HEK293 (cell line): ENCODE data around the gene HLA-DQB1.

ENCODE experiments used
- CTCF ChIA-PET: fragments of 350-600 bp; formaldehyde crosslinking; extraction: SDS; loops from one replicate; lab custom pipeline; 2021; ENCODE audit warnings: antibody characterized with exemption; lab: Yijun Ruan, JAX
- POLR2A ChIA-PET: fragments of 300-600 bp; formaldehyde crosslinking; extraction: SDS; loops from one replicate; lab custom pipeline; 2020; ENCODE audit warnings: antibody characterized with exemption, inconsistent platforms; lab: Yijun Ruan, JAX
- H3K27ac ChIP-seq: fragments of 200-500 bp; sonication (Bioruptor generic); 2 replicates; pipeline ENCODE4 v1.5.1; 2014; ENCODE audit warnings: low read depth, low read length, control low read depth, inconsistent platforms; ENCODE audit errors: extremely low read depth
- H3K36me3 ChIP-seq, 2 experiments: fragments of 200-500 bp in 1 of 2; sonication (Bioruptor generic) in 1 of 2; 1 replicate in 1 of 2; 2 replicates in 1 of 2; pipeline ENCODE4 v1.5.1; 2014 to 2017; ENCODE audit warnings: inconsistent platforms in 2 of 2, low read length in 2 of 2; ENCODE audit not compliant: control insufficient read depth in 2 of 2, insufficient read depth in 1 of 2
- H3K4me1 ChIP-seq: fragments of 200-500 bp; sonication (Bioruptor generic); 2 replicates; pipeline ENCODE4 v1.5.1; 2014; ENCODE audit warnings: mild to moderate bottlenecking, low read length, inconsistent platforms; ENCODE audit not compliant: control insufficient read depth, insufficient read depth
- H3K4me3 ChIP-seq: 2 replicates; pipeline ENCODE4 v1.5.1; 2011; ENCODE audit warnings: low read depth, mild to moderate bottlenecking, control low read depth, low read length, moderate library complexity
- H3K9me3 ChIP-seq: fragments of 200-500 bp; sonication (Bioruptor generic); 2 replicates; pipeline ENCODE4 v1.5.1; 2014; ENCODE audit warnings: low read depth, low read length, inconsistent platforms; ENCODE audit not compliant: control insufficient read depth, insufficient read depth
- GFI1B ChIP-seq: fragments of 450-650 bp; formaldehyde crosslinking; IDR thresholded peaks from 2 replicates; pipeline ENCODE4 v1.5.1; 2016; ENCODE audit warnings: missing biosample characterization, missing genetic modification characterization
- KLF1 ChIP-seq: fragments of 450-650 bp; formaldehyde crosslinking; IDR thresholded peaks from 2 replicates; pipeline ENCODE4 v1.5.1; 2016; ENCODE audit warnings: missing biosample characterization, missing genetic modification characterization
- KLF10 ChIP-seq: fragments of 450-650 bp; IDR thresholded peaks from 2 replicates; pipeline ENCODE4 v1.5.1; 2018; ENCODE audit warnings: missing biosample characterization, mild to moderate bottlenecking, missing genetic modification characterization
- KLF8 ChIP-seq: fragments of 450-650 bp; formaldehyde crosslinking; IDR thresholded peaks from 2 replicates; pipeline ENCODE4 v1.5.1; 2016; ENCODE audit warnings: missing biosample characterization, missing genetic modification characterization
- SCRT2 ChIP-seq: fragments of 450-650 bp; formaldehyde crosslinking; IDR thresholded peaks from 2 replicates; pipeline ENCODE4 v1.5.1; 2016; ENCODE audit warnings: missing biosample characterization, missing genetic modification characterization
- TRIM28 ChIP-seq: IDR thresholded peaks from 2 replicates; pipeline ENCODE4 v1.6.1; 2011; ENCODE audit warnings: low read length, control low read depth, borderline replicate concordance
- ZBTB1 ChIP-seq: fragments of 450-650 bp; formaldehyde crosslinking; IDR thresholded peaks from 2 replicates; pipeline ENCODE4 v1.5.1; 2016; ENCODE audit warnings: missing biosample characterization, missing genetic modification characterization
- ZNF404 ChIP-seq: fragments of 450-650 bp; formaldehyde crosslinking; IDR thresholded peaks from 2 replicates; pipeline ENCODE4 v1.5.1; 2017; ENCODE audit warnings: missing biosample characterization, missing genetic modification characterization
- ZNF501 ChIP-seq: fragments of 450-650 bp; formaldehyde crosslinking; IDR thresholded peaks from 2 replicates; pipeline ENCODE4 v1.5.1; 2016; ENCODE audit warnings: missing biosample characterization, missing genetic modification characterization
- ZNF571 ChIP-seq: fragments of 450-650 bp; formaldehyde crosslinking; IDR thresholded peaks from 2 replicates; pipeline ENCODE4 v1.5.0; 2017; ENCODE audit warnings: missing biosample characterization, missing genetic modification characterization
- ZNF658 ChIP-seq: fragments of 450-650 bp; formaldehyde crosslinking; IDR thresholded peaks from 2 replicates; pipeline ENCODE4; 2016; ENCODE audit warnings: missing biosample characterization, missing genetic modification characterization
- ZNF670 ChIP-seq: fragments of 450-650 bp; formaldehyde crosslinking; IDR thresholded peaks from 2 replicates; pipeline ENCODE4 v1.5.1; 2016; ENCODE audit warnings: missing biosample characterization, missing genetic modification characterization, low read depth
- ZNF692 ChIP-seq: fragments of 450-650 bp; formaldehyde crosslinking; IDR thresholded peaks from 2 replicates; pipeline ENCODE4 v1.5.1; 2016; ENCODE audit warnings: missing biosample characterization, missing genetic modification characterization
- ZNF701 ChIP-seq: fragments of 450-650 bp; formaldehyde crosslinking; IDR thresholded peaks from 2 replicates; pipeline ENCODE4 v1.5.1; 2016; ENCODE audit warnings: missing biosample characterization, missing genetic modification characterization
- ZNF777 ChIP-seq: fragments of 450-650 bp; formaldehyde crosslinking; IDR thresholded peaks from 2 replicates; pipeline ENCODE4 v1.5.1; 2017; ENCODE audit warnings: missing biosample characterization, missing genetic modification characterization, borderline replicate concordance
- ZNF792 ChIP-seq: fragments of 450-650 bp; formaldehyde crosslinking; IDR thresholded peaks from 2 replicates; pipeline ENCODE4 v1.5.1; 2016; ENCODE audit warnings: missing biosample characterization, missing genetic modification characterization
- ZSCAN23 ChIP-seq: fragments of 450-650 bp; formaldehyde crosslinking; IDR thresholded peaks from 2 replicates; pipeline ENCODE4 v1.5.1; 2016; ENCODE audit warnings: missing biosample characterization, missing genetic modification characterization
- TF ChIP-seq, protein P1 (sequence below): fragments of 450-650 bp; formaldehyde crosslinking; IDR thresholded peaks from 2 replicates; pipeline ENCODE4 v1.5.1; 2017; ENCODE audit warnings: missing biosample characterization, mild to moderate bottlenecking, missing genetic modification characterization, moderate library complexity

The HLA-DQB1 gene

DNA sequence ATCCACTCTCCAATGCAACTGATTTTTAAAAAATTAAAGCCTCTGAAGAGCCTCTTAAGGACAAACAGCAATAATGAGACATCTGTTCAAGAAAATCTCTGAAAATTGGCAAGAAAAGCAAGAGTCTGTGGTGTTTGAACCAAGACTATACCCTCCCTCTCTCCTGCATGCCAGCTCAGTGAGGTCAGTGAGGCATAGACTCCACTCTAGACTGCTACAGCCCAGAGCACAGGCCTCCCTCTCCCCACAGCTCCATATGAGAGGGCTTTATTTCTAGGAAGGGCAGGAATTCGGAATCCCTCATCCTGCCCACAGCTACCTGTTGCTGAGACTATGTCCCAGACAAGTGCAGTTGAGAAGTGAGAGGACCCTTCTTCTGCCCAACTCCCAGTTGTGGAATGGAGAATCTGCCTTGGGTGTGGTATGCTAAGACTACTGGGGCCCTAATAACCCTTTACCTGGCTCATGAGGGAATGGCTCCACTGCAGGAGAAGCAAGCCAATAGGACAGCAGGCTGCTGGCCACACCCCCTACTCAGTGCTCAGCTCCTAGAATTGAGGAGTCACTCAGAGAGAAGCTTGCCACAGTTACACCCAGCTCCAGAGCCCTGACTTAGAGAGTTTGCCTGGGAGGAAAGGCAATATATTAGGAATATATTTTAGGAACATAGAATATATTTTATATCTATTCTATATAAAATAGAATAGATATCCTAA, 51.9 kb downstream of the HLA-DQB1 start:
- ChIA-PET CTCF (interaction anchor here (0.7 to 2.8 kb wide), 10 partner anchors 8 to 254 kb away, joined by 3 to 12 read pairs (median 6); no protein-coding TSS in a partner anchor), POLR2A (interaction anchor here (1.4 kb wide), 1 partner anchor 21 kb away, joined by 3 read pairs; no protein-coding TSS in a partner anchor)
- TF ChIP-seq SCRT2 (tag by site-specific recombination) (peak; percentile 46; the same call in 1 of the 2 replicates), KLF10 (peak; percentile 24; the same call in 1 of the 2 replicates), TRIM28 (no peak), ZSCAN23 (tag by site-specific recombination) (no peak)
- no peaks in the 10 kb centered on the region for H3K4me1 ChIP-seq
- no peak overlapping the region for H3K4me3 ChIP-seq
- no peaks in the 10 kb centered on the region for H3K9me3 ChIP-seq
- H3K36me3 ChIP-seq, result no peaks in the 10 kb centered on the region
- H3K27ac ChIP-seq, result no peak overlapping the region

DNA sequence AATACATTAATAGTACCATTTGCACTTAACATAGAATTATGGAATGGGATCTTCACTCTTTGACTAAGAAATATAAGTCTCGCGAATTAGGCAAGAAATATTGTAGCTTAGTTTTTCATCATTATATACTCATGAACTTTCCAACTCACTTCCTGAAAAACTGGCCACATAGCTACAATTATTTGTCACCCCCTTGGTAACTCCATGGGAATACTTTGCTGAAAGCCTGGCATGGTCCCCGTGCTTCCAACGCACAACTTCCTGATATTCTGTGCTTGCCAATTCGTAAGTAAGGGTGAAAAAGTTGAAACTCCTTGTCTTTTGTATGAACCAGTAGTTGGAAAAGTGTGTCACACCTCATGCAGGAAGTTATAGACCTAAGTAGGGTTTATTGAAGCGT, 53.0 kb downstream of the HLA-DQB1 start:
- ChIA-PET CTCF (interaction anchor here (0.6 to 1.5 kb wide), 4 partner anchors 9 to 334 kb away, joined by 3 to 12 read pairs (median 4); no protein-coding TSS in a partner anchor), POLR2A (no interaction called here)
- TF ChIP-seq KLF8 (tag by site-specific recombination), result no peak
- TF ChIP-seq, protein P1, sequence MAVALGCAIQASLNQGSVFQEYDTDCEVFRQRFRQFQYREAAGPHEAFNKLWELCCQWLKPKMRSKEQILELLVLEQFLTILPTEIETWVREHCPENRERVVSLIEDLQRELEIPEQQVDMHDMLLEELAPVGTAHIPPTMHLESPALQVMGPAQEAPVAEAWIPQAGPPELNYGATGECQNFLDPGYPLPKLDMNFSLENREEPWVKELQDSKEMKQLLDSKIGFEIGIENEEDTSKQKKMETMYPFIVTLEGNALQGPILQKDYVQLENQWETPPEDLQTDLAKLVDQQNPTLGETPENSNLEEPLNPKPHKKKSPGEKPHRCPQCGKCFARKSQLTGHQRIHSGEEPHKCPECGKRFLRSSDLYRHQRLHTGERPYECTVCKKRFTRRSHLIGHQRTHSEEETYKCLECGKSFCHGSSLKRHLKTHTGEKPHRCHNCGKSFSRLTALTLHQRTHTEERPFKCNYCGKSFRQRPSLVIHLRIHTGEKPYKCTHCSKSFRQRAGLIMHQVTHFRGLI, result no peak
- TF ChIP-seq ZNF792 (tag by site-specific recombination), result no peak
- no peak for TF ChIP-seq ZNF777
- no peak for TF ChIP-seq ZNF701 (tag by site-specific recombination)
- TF ChIP-seq ZNF501 (tag by site-specific recombination), result no peak

GRCh38 chr6:32610682-32611296, 55.7 kb downstream of the HLA-DQB1 start:
- Histone ChIP-seq H3K36me3 (no peaks in the 10 kb centered on the region), H3K9me3 (no peaks in the 10 kb centered on the region), H3K27ac (no peak overlapping the region), H3K4me3 (no peak overlapping the region), H3K4me1 (no peaks in the 10 kb centered on the region)
- ChIA-PET CTCF (interaction anchor here (1.2 to 2.2 kb wide), 2 partner anchors 12 to 81 kb away, joined by 3 to 8 read pairs; no protein-coding TSS in a partner anchor), POLR2A (no interaction called here)
- TF ChIP-seq KLF1 (no peak), ZNF404 (tag by site-specific recombination) (no peak), ZNF571 (tag by site-specific recombination) (no peak), GFI1B (no peak), ZNF670 (tag by site-specific recombination) (no peak), ZNF658 (tag by site-specific recombination) (no peak), ZBTB1 (no peak), ZNF692 (tag by site-specific recombination) (no peak)

More for the DNA sequence above, 53.0 kb downstream of the HLA-DQB1 start:
- no peak overlapping the region for H3K27ac ChIP-seq
- no peaks in the 10 kb centered on the region for H3K36me3 ChIP-seq
- no peaks in the 10 kb centered on the region for H3K4me1 ChIP-seq
- no peaks in the 10 kb centered on the region for H3K9me3 ChIP-seq
- H3K4me3 ChIP-seq, result no peak overlapping the region
